DOHH2 (cell line): ENCODE measurements around the gene CD8B.

Experiments
- H3F3A ChIP-seq: fragments of 200-600 bp; sonication (generic), shearing (Covaris generic); 2 replicates; pipeline ENCODE4 v1.6.0; 2016; ENCODE audit warnings: antibody characterized with exemption, mild to moderate bottlenecking; ENCODE audit not compliant: control insufficient read depth, insufficient read depth
- H3K27ac ChIP-seq: fragments of 200-600 bp; sonication (generic); 2 replicates; pipeline ENCODE4 v1.5.1; 2014; ENCODE audit warnings: low read depth, mild to moderate bottlenecking, low read length, moderate library complexity
- H3K27me3 ChIP-seq: fragments of 200-600 bp; sonication (generic); 2 replicates; pipeline ENCODE4 v1.6.1; 2014; ENCODE audit warnings: mild to moderate bottlenecking, low read length, mixed read lengths; ENCODE audit not compliant: control insufficient read depth
- H3K36me3 ChIP-seq: fragments of 200-600 bp; sonication (generic); 2 replicates; pipeline ENCODE4 v1.6.1; 2014; ENCODE audit warnings: mild to moderate bottlenecking, low read length, moderate library complexity, mixed read lengths; ENCODE audit not compliant: control insufficient read depth
- H3K4me1 ChIP-seq: fragments of 200-600 bp; sonication (generic); 2 replicates; pipeline ENCODE4 v1.6.1; 2014; ENCODE audit warnings: mild to moderate bottlenecking, low read length, mixed read lengths; ENCODE audit not compliant: control insufficient read depth
- H3K4me2 ChIP-seq: fragments of 200-600 bp; sonication (generic); 2 replicates; pipeline ENCODE4 v1.6.0; 2014; ENCODE audit warnings: mild to moderate bottlenecking, low read length, moderate library complexity
- H3K4me3 ChIP-seq: fragments of 200-600 bp; sonication (generic); 2 replicates; pipeline ENCODE4 v1.5.1; 2014; ENCODE audit warnings: mild to moderate bottlenecking, low read length, mixed read lengths
- H3K79me2 ChIP-seq: fragments of 200-600 bp; sonication (generic); 2 replicates; pipeline ENCODE4 v1.6.1; 2014; ENCODE audit warnings: mild to moderate bottlenecking, low read length, mixed read lengths; ENCODE audit not compliant: control insufficient read depth
- H3K9me2 ChIP-seq: fragments of 200-600 bp; sonication (generic); replicated peaks from 2 replicates; pipeline ENCODE4 v1.6.1; 2014; ENCODE audit warnings: mild to moderate bottlenecking, low read length, mixed read lengths; ENCODE audit not compliant: control insufficient read depth
- H3K9me3 ChIP-seq: fragments of 200-600 bp; sonication (generic); 2 replicates; pipeline ENCODE4 v1.6.1; 2014; ENCODE audit warnings: antibody characterized with exemption, low read length, mixed read lengths; ENCODE audit not compliant: control insufficient read depth, insufficient read depth
- H4K20me1 ChIP-seq: fragments of 200-600 bp; sonication (generic); 2 replicates; pipeline ENCODE4 v1.6.0; 2014; ENCODE audit warnings: low read depth, mild to moderate bottlenecking, antibody characterized with exemption, low read length, moderate library complexity; ENCODE audit not compliant: control insufficient read depth, insufficient read depth
- CTCF ChIP-seq: fragments of 200-600 bp; sonication (generic); IDR thresholded peaks from one replicate; pipeline ENCODE4 v1.5.1; 2014; ENCODE audit warnings: antibody characterized with exemption, mild to moderate bottlenecking, low read depth, low read length; ENCODE audit not compliant: poor library complexity, severe bottlenecking
- EZH2phosphoT487 ChIP-seq: fragments of 200-600 bp; sonication (generic); IDR thresholded peaks from 2 replicates; pipeline ENCODE4 v1.6.1; 2017; ENCODE audit warnings: borderline replicate concordance, mild to moderate bottlenecking, antibody characterized with exemption, low read length, moderate library complexity, mixed read lengths

CD8B gene

GRCh38 chr2:86788165-86788564 lies 73.5 kb downstream of the CD8B start:
- no peaks in the 10 kb centered on the region for H3K79me2 ChIP-seq
- no peaks in the 10 kb centered on the region for H3K4me1 ChIP-seq
- H4K20me1 ChIP-seq, result no peaks in the 10 kb centered on the region
- no peak overlapping the region for H3K27ac ChIP-seq
- H3K27me3 ChIP-seq, result peaks cover 8% of the 10 kb centered on the region; the same call in 1 of the 2 replicates
- H3K36me3 ChIP-seq, result no peaks in the 10 kb centered on the region
- H3F3A ChIP-seq, result no peaks in the 10 kb centered on the region
- no peak overlapping the region for H3K4me3 ChIP-seq
- no peaks in the 10 kb centered on the region for H3K9me2 ChIP-seq
- no peaks in the 10 kb centered on the region for H3K9me3 ChIP-seq
- no peak overlapping the region for H3K4me2 ChIP-seq
- TF ChIP-seq EZH2phosphoT487 (no peak), CTCF (no peak)

GRCh38 chr2:86787736-86788135 lies 74.0 kb downstream of the CD8B start:
- Histone ChIP-seq H3K4me1 (no peaks in the 10 kb centered on the region), H3K27ac (no peak overlapping the region), H3K79me2 (no peaks in the 10 kb centered on the region), H3K4me2 (no peak overlapping the region), H3K9me3 (no peaks in the 10 kb centered on the region), H3K9me2 (no peaks in the 10 kb centered on the region), H3K36me3 (no peaks in the 10 kb centered on the region), H3K27me3 (peaks cover 5% of the 10 kb centered on the region; the same call in 1 of the 2 replicates), H3F3A (no peaks in the 10 kb centered on the region), H3K4me3 (no peak overlapping the region), H4K20me1 (no peaks in the 10 kb centered on the region)
- TF ChIP-seq EZH2phosphoT487 (no peak), CTCF (no peak)

GRCh38 chr2:86786001-86786536 lies 75.6 kb downstream of the CD8B start:
- H3K27me3 ChIP-seq, result peaks cover 3% of the 10 kb centered on the region; the same call in 1 of the 2 replicates
- H3K36me3 ChIP-seq, result no peaks in the 10 kb centered on the region
- H3K27ac ChIP-seq, result no peak overlapping the region
- no peaks in the 10 kb centered on the region for H3K9me3 ChIP-seq
- no peaks in the 10 kb centered on the region for H3K79me2 ChIP-seq
- no peaks in the 10 kb centered on the region for H3K9me2 ChIP-seq
- H3K4me3 ChIP-seq, result no peak overlapping the region
- no peaks in the 10 kb centered on the region for H3F3A ChIP-seq
- no peak overlapping the region for H3K4me2 ChIP-seq
- no peak for TF ChIP-seq EZH2phosphoT487
- TF ChIP-seq CTCF, result no peak
- no peaks in the 10 kb centered on the region; the same call in 1 of the 2 replicates for H3K4me1 ChIP-seq
- H4K20me1 ChIP-seq, result no peaks in the 10 kb centered on the region
